Daoy (cell line): Measurements from ENCODE around the gene CHST8. TPM values are rescaled to one million over a fixed set of nuclear protein-coding genes. Genes with fewer than 3 reads are reported as not detected.

ENCODE experiments used
- DNase-seq: peaks from one replicate; pipeline ENCODE4 v3.0.0-alpha.2; 2015; ENCODE audit warnings: low read depth
- total RNA-seq: library from RNA; depleted of rRNA; stranded (reverse); fragments of >200 nt; shearing (Covaris generic); gene quantifications from 2 replicates; pipeline ENCODE4 v1.2.3, GENCODE V29; 2014

Gene CHST8
- total RNA-seq, 1 experiment from 2014 or later = 0.29 TPM

DNA sequence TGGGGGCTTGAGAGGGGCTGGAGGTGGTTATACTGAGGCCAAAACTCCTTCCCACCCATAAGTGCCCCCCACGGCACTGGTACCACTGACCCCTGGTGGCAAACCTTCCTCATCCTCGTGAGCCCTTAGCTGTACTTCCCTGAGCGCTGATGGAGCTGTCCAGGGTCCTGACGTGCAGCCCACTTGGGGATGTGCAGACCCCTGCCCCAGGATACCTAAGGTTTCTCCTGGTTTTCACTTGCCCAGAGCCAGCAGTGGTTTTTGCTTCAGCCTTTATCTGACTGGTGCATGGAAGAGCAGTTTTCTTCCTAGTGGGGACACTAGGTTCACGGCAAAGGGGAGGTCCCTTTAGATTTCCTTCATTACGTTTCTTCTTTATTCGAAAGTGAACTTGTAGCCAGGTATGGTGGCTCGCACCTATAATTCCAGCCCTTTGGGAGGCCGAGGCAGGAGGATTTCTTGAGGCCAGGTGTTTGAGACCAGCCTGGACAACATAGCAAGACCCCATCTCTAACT lies 146.2 kb downstream of the CHST8 start:
- peak; percentile 57 for DNase-seq

GRCh38 chr19:33769208-33769607 lies 147.5 kb downstream of the CHST8 start:
- no peak for DNase-seq

- no peak for DNase-seq
These were observed 148.4 kb downstream of the CHST8 start for GRCh38 chr19:33770107-33770506.

DNA sequence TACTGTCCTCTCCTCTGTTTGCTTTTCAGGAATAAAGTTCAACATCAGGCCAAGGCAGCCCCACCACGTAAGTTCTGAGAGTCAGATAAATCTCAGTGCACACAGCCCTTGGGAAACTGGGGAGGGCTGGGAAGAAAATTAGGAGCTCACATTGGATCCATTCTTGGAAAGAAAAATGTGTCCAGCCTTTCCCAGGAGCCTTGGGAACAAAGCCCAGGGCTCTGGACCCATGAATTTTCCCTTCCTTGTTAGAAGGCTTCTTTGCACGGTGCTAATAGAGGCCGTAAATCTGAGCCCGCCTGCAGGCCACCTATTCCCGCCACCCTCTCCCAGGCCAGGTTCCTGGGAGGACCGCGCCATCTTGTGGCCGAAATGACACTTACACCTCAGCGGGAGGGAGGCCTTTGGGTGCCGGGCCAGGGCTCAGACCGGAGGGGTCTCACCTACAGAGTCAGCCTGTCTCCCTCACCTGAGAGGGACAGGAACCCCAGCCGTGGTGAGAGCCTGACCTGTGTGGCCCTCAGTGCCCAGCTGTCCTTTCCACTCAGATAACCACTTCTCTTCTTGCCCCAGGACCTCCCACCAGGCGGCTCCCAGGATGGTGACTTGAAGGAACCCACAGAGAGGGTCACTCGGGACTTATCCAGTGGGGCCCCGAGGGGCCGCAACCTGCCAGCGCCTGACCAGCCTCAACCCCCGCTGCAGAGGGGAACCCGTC lies 149.8 kb downstream of the CHST8 start:
- DNase-seq = peak; percentile 80

DNA sequence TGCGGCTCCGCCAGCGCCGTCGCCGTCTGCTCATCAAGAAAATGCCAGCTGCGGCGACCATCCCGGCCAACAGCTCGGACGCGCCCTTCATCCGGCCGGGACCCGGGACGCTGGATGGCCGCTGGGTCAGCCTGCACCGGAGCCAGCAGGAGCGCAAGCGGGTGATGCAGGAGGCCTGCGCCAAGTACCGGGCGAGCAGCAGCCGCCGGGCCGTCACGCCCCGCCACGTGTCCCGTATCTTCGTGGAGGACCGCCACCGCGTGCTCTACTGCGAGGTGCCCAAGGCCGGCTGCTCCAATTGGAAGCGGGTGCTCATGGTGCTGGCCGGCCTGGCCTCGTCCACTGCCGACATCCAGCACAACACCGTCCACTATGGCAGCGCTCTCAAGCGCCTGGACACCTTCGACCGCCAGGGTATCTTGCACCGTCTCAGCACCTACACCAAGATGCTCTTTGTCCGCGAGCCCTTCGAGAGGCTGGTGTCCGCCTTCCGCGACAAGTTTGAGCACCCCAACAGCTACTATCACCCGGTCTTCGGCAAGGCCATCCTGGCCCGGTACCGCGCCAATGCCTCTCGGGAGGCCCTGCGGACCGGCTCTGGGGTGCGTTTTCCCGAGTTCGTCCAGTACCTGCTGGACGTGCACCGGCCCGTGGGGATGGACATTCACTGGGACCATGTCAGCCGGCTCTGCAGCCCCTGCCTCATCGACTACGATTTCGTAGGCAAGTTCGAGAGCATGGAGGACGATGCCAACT lies 150.5 kb downstream of the CHST8 start:
- DNase-seq = no peak

DNA sequence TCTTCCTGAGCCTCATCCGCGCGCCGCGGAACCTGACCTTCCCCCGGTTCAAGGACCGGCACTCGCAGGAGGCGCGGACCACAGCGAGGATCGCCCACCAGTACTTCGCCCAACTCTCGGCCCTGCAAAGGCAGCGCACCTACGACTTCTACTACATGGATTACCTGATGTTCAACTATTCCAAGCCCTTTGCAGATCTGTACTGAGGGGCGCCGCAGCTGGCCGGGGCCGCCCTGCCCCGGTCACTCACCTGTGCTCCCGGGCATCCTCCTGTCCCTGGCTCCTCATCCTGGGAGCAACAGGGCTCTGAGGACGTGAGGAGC lies 151.1 kb downstream of the CHST8 start:
- no peak for DNase-seq

DNA sequence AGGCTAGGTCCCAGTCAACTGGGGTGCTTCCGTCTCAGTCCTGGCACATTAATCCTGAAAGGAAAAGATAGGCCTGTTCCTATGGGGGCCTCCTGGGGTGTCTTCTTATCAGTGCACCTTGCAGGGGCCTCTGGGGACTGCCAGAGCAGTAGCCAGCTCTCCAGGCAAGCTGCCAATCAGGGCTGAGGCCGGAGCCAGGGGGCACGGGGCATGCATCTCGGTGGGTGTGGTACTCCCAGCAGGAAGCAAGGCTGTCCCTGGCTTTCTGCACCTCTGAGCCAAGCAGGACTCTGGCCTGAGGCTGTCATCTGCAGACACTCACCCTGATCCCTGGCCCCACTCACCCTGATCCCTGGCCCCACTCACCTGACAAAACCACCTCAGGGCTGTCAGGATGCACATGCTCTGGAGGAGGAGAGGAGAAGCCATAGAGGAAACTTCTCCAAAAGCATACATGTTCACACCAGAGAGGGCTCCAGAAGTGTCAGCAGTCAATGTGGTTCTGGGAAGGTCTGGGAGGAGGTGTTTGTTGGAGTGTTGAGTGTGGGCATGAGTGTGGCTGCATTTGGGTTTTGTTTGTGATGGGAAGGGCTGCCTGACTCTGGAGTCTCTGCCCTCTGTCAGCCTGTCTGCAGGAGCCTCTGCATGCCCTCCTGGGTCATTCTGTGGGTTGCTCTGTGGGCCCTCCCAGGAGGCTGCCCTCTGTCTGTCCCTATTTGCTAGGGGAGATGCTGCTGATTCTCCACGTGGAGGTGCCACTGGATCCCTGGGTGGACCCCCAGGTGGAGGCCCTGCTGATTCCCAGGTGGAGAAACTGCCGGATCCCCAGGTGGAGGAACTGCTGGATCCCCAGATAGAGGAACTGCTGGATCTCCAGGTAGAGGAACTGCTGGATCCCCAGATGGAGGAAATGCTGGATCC lies 152.2 kb downstream of the CHST8 start:
- DNase-seq = no peak

- DNase-seq = no peak
These were observed 153.0 kb downstream of the CHST8 start for GRCh38 chr19:33774751-33775150.

GRCh38 chr19:33775731-33776487 lies 154.2 kb downstream of the CHST8 start:
- no peak for DNase-seq

- DNase-seq = no peak
These were observed 155.6 kb downstream of the CHST8 start for GRCh38 chr19:33777351-33777750.

DNA sequence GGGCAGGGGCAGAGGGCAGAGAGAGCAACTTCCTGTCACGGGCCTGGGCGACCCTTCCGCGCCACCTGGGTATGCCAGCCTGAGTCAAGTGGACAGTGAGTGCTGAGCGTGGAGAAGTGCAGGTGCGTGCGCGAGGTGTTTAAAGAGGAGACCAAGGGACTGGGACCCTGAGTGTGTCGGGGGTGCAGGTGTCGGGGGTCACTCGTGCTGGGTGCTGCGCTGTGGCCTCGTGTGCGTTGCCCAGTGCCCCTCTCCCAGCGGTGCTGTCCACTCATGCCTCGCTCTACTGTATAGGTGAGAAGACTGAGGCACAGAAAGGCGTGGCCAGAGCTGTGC lies 156.0 kb downstream of the CHST8 start:
- no peak for DNase-seq

- DNase-seq = peak; percentile 84
These were observed 156.5 kb downstream of the CHST8 start for GRCh38 chr19:33778089-33778791.

GRCh38 chr19:33779849-33780248 lies 158.1 kb downstream of the CHST8 start:
- no peak for DNase-seq

DNA sequence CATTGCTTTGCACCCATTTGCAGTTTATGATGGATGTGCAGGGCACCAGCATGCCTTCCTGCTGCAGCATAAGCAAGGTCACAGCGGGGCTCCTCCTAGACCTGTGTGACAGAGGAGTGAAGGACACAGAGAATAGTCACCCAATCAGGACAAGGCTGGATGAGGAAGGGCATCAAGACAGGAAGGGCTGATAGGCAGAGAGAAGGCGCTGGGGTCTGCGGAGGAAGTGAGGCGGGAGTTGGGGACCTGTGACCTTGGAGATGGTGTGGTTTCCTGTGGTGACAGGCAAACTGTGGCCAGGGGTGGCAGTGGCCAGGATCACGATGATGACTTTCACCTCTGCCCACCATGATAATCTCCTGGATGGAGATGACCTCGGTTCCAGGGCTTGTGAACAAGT lies 158.5 kb downstream of the CHST8 start:
- no peak for DNase-seq

GRCh38 chr19:33780746-33781145 lies 159.0 kb downstream of the CHST8 start:
- DNase-seq = peak; percentile 36

DNA sequence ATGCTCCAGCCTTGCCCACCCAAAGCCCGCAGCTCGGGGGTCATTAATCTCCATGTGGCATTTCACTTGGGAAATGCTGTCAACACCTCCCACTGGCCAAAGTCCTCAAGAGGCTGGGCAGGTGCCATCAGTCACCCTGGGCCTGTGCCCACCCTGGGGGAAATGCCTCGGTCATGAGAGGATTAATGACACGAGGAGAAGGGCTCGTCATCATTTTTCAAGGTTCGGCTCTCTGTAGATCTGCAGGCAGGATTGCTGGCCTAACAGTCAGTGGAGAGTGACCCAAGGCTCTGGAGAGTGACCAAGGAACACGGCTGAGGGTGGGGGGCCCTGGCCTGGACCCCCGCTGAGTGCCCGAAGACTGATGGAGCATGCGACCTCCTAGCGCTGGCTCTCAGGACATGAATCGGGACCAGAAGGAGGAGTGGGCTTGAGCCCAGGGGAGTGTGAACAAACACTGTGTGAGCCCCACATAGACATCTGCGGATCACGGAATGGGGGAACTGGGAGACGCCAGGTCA lies 159.7 kb downstream of the CHST8 start:
- DNase-seq = no peak

DNA sequence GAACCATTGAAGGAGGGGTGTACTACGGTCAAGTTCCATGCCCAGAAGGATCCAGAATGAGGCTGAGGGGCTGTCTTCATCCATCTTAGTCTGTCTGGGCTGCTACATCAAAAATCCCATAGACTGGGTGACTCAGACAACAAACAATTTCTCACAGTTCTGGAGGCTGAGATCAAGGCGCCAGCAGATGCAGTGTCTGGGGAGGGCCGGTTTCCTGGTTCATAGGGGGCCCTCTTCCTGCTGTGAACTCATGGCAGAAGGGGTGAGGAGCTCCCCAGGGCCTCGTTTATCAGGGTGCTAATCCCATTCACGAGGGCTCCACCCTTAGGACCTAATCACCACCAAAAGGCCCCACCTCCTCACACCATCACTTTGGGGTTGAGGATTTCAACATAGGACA lies 160.2 kb downstream of the CHST8 start:
- peak; percentile 74 for DNase-seq

DNA sequence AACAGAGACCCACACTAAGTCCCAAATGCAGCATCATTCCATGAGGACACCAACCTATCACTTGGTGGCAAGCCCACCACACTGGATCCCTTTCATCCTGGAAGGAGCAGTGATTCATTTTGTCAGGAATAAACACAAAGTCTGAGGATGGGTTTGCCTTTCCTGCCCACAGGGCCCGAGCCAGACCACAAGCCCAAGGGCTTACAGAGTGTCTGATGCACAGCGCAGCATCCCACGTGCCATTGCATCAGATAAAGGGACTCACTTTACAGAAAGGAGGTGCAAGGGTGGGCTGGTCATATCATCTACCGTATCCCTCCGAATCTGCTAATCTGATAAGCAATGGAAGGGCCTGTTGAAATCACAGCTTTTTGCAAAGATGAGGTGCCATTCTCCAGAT lies 162.7 kb downstream of the CHST8 start:
- peak; percentile 66 for DNase-seq

DNA sequence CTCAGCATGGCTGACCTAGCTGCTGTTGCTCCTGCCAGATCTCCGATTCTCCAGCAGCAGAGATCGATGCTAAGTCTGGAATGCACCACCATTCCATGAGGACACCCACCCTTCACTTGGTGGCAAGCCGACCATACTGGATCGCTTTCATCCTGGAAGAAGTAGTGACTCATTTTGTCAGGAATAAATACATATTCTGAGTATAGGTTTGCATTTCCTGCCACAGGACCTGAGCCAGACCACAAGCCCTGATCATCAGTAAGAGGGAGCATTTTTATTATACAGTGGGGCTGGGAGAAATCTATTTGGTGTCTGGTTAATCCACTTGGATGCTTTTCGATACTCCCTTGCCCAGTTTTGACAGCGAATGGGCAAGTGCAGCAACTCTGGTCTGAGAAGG lies 164.0 kb downstream of the CHST8 start:
- peak; percentile 72 for DNase-seq

- DNase-seq = no peak
These were observed 166.9 kb downstream of the CHST8 start for GRCh38 chr19:33788676-33789075.

DNA sequence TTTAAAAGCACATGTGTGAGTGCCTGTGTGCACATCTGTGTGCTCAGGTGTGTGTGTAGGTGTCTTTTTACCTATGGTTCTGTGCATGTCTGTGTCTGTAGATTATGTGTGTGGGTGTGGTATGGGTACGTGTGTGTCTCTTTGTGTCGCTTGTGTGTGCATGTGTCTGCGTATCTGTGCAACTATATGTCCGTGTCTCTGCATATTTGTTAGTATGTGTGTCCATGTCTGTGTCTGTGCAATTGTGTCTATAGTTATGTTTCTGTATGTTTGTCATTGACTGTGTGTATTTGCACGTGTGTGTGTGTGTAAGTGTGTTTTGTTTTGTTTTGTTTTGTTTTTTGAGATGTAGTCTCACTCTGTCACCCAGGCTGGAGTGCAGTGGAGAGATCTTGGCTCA lies 167.6 kb downstream of the CHST8 start:
- DNase-seq = no peak
